ENCODE data around the gene FXYD7.

Gene FXYD7

DNA sequence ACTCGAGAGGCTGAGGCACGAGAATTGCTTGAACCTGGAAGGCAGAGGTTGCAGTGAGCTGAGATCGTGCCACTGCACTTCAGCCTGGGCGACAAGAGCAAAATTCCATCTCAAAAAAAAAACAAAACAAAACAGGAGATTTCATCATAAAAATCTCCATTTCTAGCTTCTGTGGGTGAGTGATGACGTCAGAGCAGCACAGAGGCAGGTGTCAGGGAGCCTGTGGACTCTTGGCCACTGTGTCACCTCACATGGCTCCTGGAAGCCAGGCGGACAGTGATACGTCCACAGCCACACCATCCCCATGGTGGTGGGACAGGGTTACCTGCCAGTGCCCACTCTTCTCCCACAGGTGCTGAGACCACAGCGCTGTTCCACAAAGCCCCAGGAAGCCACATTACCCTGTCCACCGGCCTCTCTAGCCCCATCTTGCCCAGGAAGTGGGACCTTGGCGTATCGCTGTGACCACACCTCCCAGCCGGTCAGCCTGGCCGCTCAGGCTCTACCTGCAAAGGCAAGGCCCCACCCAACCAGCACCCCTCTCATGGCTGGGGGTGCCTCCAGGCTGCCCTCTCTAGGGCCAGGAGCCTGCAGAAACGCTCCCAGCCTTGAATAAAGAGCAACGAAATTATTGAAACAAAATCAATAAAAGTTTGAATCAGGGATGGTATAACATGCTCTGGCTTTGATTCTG, 29.9 kb upstream of the FXYD7 start:
- DNase-seq, result no peak

- DNase-seq, result peak; percentile 87
Observed at GRCh38 chr19:35114353-35115176, 28.5 kb upstream of the FXYD7 start.

GRCh38 chr19:35115177-35115951, 27.7 kb upstream of the FXYD7 start, which contains the start of gene FXYD3:
Gene FXYD3 (plus strand): TSS chr19:35115823. CDS start chr19:35119377, 3,554 bp downstream.
- DNase-seq, result peak; percentile 68

DNA sequence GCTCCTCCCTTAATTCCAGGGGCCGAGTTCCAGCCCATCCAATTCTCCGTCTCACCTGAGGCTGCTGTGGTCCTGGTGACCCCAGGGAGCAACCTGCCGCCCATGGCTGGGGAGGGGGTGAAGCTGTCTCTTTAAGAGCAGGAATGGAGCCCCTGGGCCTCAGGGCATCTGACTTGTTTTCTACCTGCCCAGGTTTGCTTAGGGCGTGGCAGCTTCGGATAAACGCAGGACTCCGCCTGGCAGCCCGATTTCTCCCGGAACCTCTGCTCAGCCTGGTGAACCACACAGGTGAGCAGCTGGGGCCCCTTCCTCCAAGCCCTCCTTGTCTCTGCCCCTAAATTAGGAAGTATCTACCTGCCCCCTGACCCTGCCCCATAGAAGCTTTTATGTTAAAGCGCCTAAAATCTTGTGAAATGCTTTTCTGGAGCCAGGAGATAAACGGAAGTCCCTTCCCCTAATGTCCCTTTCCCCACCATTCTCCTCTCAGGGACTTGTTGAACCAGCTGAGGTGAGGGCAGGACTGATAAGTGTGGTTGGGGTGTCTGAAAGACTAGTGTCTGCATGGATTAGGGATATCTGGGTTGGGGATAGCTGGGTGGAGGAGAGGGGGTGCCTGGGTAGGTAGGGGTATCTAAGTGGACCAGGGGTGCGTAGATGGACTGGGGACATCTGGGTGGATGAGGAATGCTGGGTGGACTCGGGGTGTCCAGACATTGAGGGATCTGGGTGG, 26.8 kb upstream of the FXYD7 start:
- DNase-seq, result no peak

- no peak for DNase-seq
Observed at GRCh38 chr19:35117116-35117515, 25.9 kb upstream of the FXYD7 start.

GRCh38 chr19:35117799-35118198, 25.3 kb upstream of the FXYD7 start:
- no peak for DNase-seq

- DNase-seq, result no peak
Observed at GRCh38 chr19:35118268-35119020, 24.6 kb upstream of the FXYD7 start.

DNA sequence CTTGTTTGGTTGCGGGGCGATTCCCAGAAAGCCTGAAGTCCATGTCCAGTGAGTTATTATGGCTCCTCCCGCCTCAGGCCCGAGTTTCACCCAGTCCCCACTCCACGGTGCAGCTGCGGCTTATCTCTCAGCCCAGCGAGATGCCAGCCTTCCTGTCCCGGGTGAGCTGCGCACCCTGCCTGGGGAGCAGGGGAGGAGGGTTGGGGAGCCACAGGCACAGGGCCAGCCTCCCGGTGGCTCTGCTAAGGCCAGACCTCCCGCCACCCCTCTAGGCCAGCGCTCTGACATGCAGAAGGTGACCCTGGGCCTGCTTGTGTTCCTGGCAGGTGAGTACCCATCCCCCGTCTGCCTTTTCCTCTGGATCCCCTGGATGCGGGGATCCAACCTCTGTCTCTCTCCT, 24.0 kb upstream of the FXYD7 start:
- DNase-seq, result no peak

DNA sequence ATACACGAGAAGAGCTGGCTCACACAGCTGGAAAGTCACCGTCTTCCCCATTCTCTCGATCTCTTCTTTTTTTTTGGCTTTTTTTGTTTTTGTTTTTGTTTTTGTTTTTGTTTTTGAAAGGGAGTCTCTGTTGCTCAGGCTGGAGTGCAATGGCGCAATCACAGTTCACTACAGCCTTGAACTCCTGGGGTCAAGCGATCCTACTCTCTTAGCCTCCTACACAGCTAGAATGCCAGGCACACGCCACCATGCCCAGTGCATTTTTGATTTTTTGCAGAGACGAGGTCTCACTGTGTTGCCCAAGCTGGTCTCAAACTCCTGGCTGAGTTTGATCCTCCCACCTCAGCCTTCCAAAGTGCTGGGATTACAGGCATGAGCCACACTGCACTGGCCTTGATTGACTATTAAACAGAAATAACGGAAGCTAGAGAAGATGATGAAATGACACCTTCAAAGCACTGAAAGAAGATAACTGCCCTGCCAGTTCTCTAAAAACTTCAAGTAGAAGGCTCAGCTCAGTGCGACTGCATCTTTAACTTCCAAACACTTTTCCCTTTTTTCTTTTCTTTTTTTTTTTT, 23.4 kb upstream of the FXYD7 start:
- DNase-seq, result no peak

- DNase-seq, result no peak
Observed at GRCh38 chr19:35120492-35120891, 22.6 kb upstream of the FXYD7 start.

GRCh38 chr19:35120898-35121297, 22.2 kb upstream of the FXYD7 start:
- no peak for DNase-seq

DNA sequence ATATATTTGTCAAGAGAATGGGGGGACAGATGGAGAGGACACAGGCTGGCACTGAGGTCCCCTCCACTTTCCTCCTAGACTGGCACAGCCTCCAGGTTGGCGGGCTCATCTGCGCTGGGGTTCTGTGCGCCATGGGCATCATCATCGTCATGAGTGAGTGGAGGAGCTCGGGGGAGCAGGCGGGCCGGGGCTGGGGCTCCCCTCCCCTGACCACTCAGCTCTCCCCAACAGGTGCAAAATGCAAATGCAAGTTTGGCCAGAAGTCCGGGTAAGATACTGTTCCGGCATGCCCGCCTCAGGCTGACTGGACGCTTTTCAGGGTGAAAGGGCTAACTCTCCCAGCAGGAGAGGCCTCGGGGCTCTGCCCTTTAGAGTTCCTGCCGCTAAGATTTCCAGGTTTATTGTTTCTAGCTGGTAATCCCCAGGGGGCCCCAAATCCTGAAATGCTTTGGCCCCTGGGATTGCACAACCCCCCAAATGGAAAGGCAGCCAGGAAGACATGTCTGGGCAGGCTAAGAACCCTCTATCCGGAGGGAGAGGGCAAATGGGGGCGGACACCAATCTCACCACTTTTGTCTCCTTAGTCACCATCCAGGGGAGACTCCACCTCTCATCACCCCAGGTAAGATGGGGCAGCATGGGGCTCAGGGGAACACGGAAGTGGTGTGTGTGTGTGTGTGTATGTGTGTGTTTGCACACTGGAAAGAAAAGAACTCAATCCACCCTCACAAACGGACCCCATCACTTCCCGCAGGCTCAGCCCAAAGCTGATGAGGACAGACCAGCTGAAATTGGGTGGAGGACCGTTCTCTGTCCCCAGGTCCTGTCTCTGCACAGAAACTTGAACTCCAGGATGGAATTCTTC, 20.1 kb upstream of the FXYD7 start:
- DNase-seq, result no peak

DNA sequence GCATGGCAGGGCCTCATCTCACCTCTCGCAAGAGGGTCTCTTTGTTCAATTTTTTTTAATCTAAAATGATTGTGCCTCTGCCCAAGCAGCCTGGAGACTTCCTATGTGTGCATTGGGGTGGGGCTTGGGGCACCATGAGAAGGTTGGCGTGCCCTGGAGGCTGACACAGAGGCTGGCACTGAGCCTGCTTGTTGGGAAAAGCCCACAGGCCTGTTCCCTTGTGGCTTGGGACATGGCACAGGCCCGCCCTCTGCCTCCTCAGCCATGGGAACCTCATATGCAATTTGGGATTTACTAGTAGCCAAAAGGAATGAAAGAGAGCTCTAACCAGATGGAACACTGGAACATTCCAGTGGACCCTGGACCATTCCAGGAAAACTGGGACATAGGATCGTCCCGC, 19.5 kb upstream of the FXYD7 start:
- no peak for DNase-seq

GRCh38 chr19:35124098-35125060, 18.7 kb upstream of the FXYD7 start:
- DNase-seq, result peak; percentile 96

DNA sequence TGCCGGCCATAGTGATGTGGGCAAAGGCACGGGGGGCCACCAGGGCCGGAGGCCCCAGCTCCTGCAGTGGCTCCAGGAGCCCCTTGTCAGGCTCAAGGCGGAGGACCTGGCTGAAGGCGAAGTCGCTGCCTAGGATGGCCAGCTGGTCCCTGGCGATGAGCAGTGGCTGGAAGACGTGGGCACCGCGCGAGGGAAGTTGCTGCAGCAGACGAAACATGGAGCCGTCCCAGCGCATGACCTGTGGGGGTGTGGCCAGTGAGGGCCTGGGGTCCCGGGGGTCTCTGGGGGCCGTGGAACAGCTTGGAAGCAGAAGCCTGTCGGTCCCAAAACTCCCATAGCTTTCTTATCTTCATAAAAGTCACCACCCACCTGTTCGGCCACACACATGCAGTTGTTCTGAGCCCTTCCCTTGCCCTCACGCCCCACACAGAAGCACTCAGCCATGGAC, 17.8 kb upstream of the FXYD7 start:
- no peak for DNase-seq

DNA sequence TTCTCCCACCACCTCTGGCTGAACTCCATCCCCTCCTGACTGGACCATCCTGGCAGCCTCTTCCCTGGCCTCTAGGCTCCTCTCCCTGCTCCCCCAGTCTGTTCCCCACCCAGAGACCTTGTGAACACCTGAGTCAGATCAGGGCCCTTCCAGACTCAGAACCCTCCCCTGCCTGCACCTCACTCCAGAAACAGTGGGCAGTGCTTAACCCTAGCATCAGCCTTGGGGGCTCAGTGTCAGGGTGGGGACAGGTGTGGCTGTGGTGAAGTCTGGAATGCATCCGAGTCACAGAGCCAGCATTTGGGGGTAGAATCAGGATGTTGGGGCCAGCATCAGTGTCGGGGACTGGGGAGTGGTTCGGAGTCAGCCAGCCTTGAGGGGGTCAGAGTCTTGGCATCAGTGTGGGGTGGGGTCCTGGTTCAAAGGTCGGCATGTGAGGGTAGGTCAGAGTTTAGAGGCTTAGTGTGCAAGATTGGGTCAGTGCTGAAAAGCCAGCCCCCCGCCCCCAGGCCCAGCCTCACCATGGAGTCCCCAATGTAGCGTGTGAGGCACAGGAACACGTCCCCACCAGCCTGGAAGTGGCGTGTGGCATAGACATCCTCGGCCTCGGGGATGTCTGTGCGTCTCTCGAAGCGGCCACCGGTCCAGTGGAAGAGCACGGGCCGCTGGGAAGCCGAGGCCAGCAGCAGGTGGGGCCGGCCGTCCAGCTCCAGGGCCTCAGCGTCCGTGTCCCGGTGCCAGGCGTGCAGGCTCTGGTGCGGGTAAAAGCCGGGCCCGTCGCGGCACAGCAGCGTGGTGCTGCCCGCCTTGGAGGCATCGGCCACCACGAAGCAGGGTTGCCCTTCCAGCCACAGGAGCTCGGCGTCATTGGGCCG, 17.1 kb upstream of the FXYD7 start:
- DNase-seq, result no peak

DNA sequence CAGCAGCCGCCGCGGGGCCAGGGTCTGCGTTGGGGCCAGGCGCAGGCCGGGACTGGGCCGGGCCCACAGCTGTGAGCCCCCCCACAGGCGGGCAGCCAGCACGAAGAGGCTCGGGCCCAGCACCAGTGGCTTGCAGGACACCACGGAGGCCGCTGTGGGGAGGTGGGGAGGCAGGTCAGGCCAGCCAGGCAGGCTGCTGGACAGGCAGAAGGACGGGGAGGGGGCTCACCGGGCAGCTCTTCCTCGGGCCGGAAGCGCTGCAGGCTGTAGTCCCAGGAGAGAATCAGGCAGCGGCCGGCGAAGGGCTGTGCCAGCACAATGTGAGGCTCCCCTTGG, 16.5 kb upstream of the FXYD7 start:
- DNase-seq, result peak; percentile 64

GRCh38 chr19:35127871-35128270, 15.2 kb upstream of the FXYD7 start:
- no peak for DNase-seq
